Cardiac fibroblast (primary cell): ENCODE data around the gene TEX9.

Experiments used
- DNase-seq, 2 donors: peaks; one replicate each; pipeline versions ENCODE4 v3.0.0 to v3.0.0-alpha.2; 2010; ENCODE audit warnings: low read depth in 2 of 2
- H3K4me3 ChIP-seq, 2 donors: replicated peaks in 1 of 2; 1 replicate in 1 of 2; 2 replicates in 1 of 2; pipeline ENCODE4 v1.5.1; 2011; ENCODE audit warnings: low read depth in 2 of 2, low read length in 2 of 2, mild to moderate bottlenecking in 2 of 2, moderate library complexity in 1 of 2
- TF ChIP-seq, protein P1 (sequence below): IDR thresholded peaks from one replicate; pipeline ENCODE4 v1.5.1; 2011; ENCODE audit warnings: low read depth, mild to moderate bottlenecking, low read length, inconsistent platforms

TEX9 gene

DNA sequence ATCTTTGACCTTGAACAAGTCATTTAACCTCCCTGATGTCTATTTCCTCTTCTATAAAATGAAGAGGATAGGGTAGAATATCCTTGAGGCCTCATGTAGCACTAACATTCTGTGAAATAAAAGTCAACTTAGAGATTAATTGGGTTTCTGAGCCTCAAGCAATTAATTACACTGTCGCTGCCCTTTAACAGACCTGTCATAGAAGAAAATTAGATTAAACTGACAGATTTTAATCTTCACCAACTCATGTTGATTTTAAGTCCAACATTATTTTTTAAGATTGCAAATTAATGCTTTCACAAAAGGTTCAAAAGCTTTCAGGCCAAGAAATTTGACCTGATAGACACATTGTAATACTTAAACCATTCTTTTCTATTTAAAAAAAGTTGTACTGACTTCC, 107.8 kb downstream of the TEX9 start:
- DNase-seq: no peak
- TF ChIP-seq, protein P1, sequence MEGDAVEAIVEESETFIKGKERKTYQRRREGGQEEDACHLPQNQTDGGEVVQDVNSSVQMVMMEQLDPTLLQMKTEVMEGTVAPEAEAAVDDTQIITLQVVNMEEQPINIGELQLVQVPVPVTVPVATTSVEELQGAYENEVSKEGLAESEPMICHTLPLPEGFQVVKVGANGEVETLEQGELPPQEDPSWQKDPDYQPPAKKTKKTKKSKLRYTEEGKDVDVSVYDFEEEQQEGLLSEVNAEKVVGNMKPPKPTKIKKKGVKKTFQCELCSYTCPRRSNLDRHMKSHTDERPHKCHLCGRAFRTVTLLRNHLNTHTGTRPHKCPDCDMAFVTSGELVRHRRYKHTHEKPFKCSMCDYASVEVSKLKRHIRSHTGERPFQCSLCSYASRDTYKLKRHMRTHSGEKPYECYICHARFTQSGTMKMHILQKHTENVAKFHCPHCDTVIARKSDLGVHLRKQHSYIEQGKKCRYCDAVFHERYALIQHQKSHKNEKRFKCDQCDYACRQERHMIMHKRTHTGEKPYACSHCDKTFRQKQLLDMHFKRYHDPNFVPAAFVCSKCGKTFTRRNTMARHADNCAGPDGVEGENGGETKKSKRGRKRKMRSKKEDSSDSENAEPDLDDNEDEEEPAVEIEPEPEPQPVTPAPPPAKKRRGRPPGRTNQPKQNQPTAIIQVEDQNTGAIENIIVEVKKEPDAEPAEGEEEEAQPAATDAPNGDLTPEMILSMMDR: no peak
- H3K4me3 ChIP-seq: no peak overlapping the region

DNA sequence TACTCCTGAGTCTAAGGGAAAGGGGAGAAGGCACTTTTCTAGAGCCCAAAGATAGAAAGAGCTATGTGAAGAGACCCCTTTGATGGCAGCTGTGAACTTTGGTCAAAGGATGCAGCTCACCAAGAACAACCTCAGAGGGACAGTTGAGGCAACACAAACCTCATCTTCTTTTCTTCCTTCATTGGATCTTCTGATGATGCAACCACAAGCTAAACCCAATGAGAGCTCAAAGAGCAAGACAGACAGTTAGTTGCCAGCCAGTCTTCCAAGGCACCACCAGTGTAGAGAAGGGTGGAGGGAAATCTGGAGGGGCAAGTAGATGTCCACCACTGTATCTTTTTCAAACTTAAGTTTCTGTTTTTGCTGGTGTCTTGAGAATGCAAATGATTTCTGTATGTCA, 110.1 kb downstream of the TEX9 start:
- DNase-seq: no peak
- TF ChIP-seq, protein P1: no peak
- no peak overlapping the region for H3K4me3 ChIP-seq
